Activated naive CD8-positive, alpha-beta T cell treated with anti-CD3 and anti-CD28 coated beads, Interleukin-2, amount 10 ng/mL, durations not matched to agents 7 days and 5 days (primary cell): ENCODE data around the gene CSAG1. TPM values are rescaled to one million over a fixed set of nuclear protein-coding genes. Genes with fewer than 3 reads are reported as not detected.
"Not testable (repeated sequence)": the region's sequence is repeated elsewhere in the genome, so short reads cannot be mapped to it uniquely, and the experiment has no call there.

Source experiments
- ATAC-seq: fragments of 150-1000 bp; cut with Tn5 transposase; one replicate; pipeline ENCODE4 v1.10.0; 2021; ENCODE audit warnings: low read depth, moderate library complexity
- POLR2A ChIA-PET: fragments of 350-600 bp; sonication (Branson Sonifier 250); formaldehyde crosslinking; loops from one replicate; lab custom pipeline; 2021; ENCODE audit warnings: antibody characterized with exemption; lab: Charles Lee
- DNase-seq: peaks from one replicate; pipeline ENCODE4 v3.0.0; 2021
- H3K27ac Mint-ChIP-seq: one replicate; pipeline ENCODE4 v1.8.0; 2022; ENCODE audit warnings: mild to moderate bottlenecking, mixed read lengths
- H3K27me3 Mint-ChIP-seq: one replicate; pipeline ENCODE4 v1.8.0; 2022; ENCODE audit warnings: mild to moderate bottlenecking, moderate library complexity, mixed read lengths
- H3K36me3 Mint-ChIP-seq: one replicate; pipeline ENCODE4 v1.8.0; 2021; ENCODE audit warnings: mild to moderate bottlenecking, mixed read lengths
- H3K4me1 Mint-ChIP-seq: one replicate; pipeline ENCODE4 v1.8.0; 2021; ENCODE audit warnings: mixed read lengths
- H3K4me3 Mint-ChIP-seq: one replicate; pipeline ENCODE4 v1.8.0; 2022; ENCODE audit warnings: mild to moderate bottlenecking, moderate library complexity, mixed read lengths
- H3K9me3 Mint-ChIP-seq: one replicate; pipeline ENCODE4 v1.8.0; 2021; ENCODE audit warnings: mixed read lengths
- total RNA-seq, 2 experiments: library from RNA; stranded (reverse); gene quantifications; one replicate each; pipeline ENCODE4 v1.2.3, GENCODE V29; 2021

Gene CSAG1
- not detected for total RNA-seq

GRCh38 chrX:152733261-152733975, at the start of gene CSAG1, which contains the start of gene MAGEA12:
Gene CSAG1, minus strand, starts transcription at chrX:152733721. Its CDS starts 1,261 bp downstream, at chrX:152732460.
Gene MAGEA12, plus strand, starts transcription at chrX:152733757. Its CDS starts 2,405 bp downstream, at chrX:152736162.
- Mint-ChIP-seq H3K36me3 (no peaks in the 10 kb centered on the region), H3K27me3 (peaks cover 6% of the 10 kb centered on the region), H3K4me1 (no peaks in the 10 kb centered on the region), H3K9me3 (no peaks in the 10 kb centered on the region), H3K27ac (no peak within 1 kb of the TSS), H3K4me3 (no peak within 1 kb of the TSS)
- DNase-seq (no peak), ATAC-seq (no peak)
- POLR2A ChIA-PET, result no interaction called here

- H3K9me3 Mint-ChIP-seq, H3K27me3 Mint-ChIP-seq, H3K36me3 Mint-ChIP-seq, ATAC-seq, H3K27ac Mint-ChIP-seq, H3K4me3 Mint-ChIP-seq, DNase-seq, POLR2A ChIA-PET, H3K4me1 Mint-ChIP-seq: not testable (repeated sequence)
Observed at GRCh38 chrX:152769549-152770289, 36.2 kb upstream of the CSAG1 start, which contains the start of gene MAGEA6. Gene MAGEA6, minus strand, starts transcription at chrX:152769689. Its CDS starts 2,039 bp downstream, at chrX:152767650.

- POLR2A ChIA-PET, ATAC-seq, H3K4me3 Mint-ChIP-seq, H3K9me3 Mint-ChIP-seq, H3K27me3 Mint-ChIP-seq, H3K4me1 Mint-ChIP-seq, H3K27ac Mint-ChIP-seq, H3K36me3 Mint-ChIP-seq, DNase-seq: not testable (repeated sequence)
Observed at GRCh38 chrX:152766562-152766961, 33.0 kb upstream of the CSAG1 start.

GRCh38 chrX:152761582-152761981, 28.1 kb upstream of the CSAG1 start:
- ATAC-seq, POLR2A ChIA-PET, DNase-seq, H3K27me3 Mint-ChIP-seq, H3K4me3 Mint-ChIP-seq, H3K4me1 Mint-ChIP-seq, H3K9me3 Mint-ChIP-seq, H3K36me3 Mint-ChIP-seq, H3K27ac Mint-ChIP-seq: not testable (repeated sequence)

- DNase-seq, ATAC-seq, H3K4me1 Mint-ChIP-seq, H3K27me3 Mint-ChIP-seq, POLR2A ChIA-PET, H3K4me3 Mint-ChIP-seq, H3K27ac Mint-ChIP-seq, H3K9me3 Mint-ChIP-seq, H3K36me3 Mint-ChIP-seq: not testable (repeated sequence)
Observed at GRCh38 chrX:152759544-152759943, 26.0 kb upstream of the CSAG1 start.

- ATAC-seq, DNase-seq, H3K4me3 Mint-ChIP-seq, H3K27me3 Mint-ChIP-seq, H3K36me3 Mint-ChIP-seq, H3K9me3 Mint-ChIP-seq, H3K27ac Mint-ChIP-seq, H3K4me1 Mint-ChIP-seq, POLR2A ChIA-PET: not testable (repeated sequence)
Observed at GRCh38 chrX:152758918-152759317, 25.4 kb upstream of the CSAG1 start, which contains the start of gene CSAG3. Gene CSAG3, plus strand, starts transcription at chrX:152759218.

- ATAC-seq, H3K4me1 Mint-ChIP-seq, POLR2A ChIA-PET, H3K27me3 Mint-ChIP-seq, H3K9me3 Mint-ChIP-seq, DNase-seq, H3K36me3 Mint-ChIP-seq, H3K4me3 Mint-ChIP-seq, H3K27ac Mint-ChIP-seq: not testable (repeated sequence)
Observed at GRCh38 chrX:152754871-152755270, 21.4 kb upstream of the CSAG1 start.

GRCh38 chrX:152753686-152754650, 20.4 kb upstream of the CSAG1 start, which contains the start of gene MAGEA2:
Gene MAGEA2, minus strand, starts transcription at chrX:152753842. Its CDS starts 2,479 bp downstream, at chrX:152751363.
- H3K9me3 Mint-ChIP-seq, DNase-seq, H3K4me3 Mint-ChIP-seq, H3K27ac Mint-ChIP-seq, POLR2A ChIA-PET, H3K27me3 Mint-ChIP-seq, ATAC-seq, H3K4me1 Mint-ChIP-seq, H3K36me3 Mint-ChIP-seq: not testable (repeated sequence)

GRCh38 chrX:152738560-152738959, 5.0 kb upstream of the CSAG1 start:
- POLR2A ChIA-PET, result no interaction called here
- Mint-ChIP-seq H3K9me3 (no peaks in the 10 kb centered on the region), H3K4me3 (no peak overlapping the region), H3K4me1 (no peaks in the 10 kb centered on the region), H3K27me3 (peaks cover 8% of the 10 kb centered on the region), H3K36me3 (no peaks in the 10 kb centered on the region), H3K27ac (no peak overlapping the region)
- ATAC-seq (no peak), DNase-seq (no peak)

- DNase-seq, H3K4me1 Mint-ChIP-seq, ATAC-seq, POLR2A ChIA-PET, H3K4me3 Mint-ChIP-seq, H3K9me3 Mint-ChIP-seq, H3K27me3 Mint-ChIP-seq, H3K27ac Mint-ChIP-seq, H3K36me3 Mint-ChIP-seq: not testable (repeated sequence)
Observed at GRCh38 chrX:152736528-152736927, 3.0 kb upstream of the CSAG1 start.

- Mint-ChIP-seq H3K27ac (no peak overlapping the region), H3K36me3 (no peaks in the 10 kb centered on the region), H3K4me3 (no peak overlapping the region), H3K9me3 (no peaks in the 10 kb centered on the region), H3K27me3 (peaks cover 6% of the 10 kb centered on the region), H3K4me1 (no peaks in the 10 kb centered on the region)
- POLR2A ChIA-PET, result no interaction called here
- DNase-seq (no peak), ATAC-seq (no peak)
Observed at GRCh38 chrX:152735860-152736511, 2.5 kb upstream of the CSAG1 start.

GRCh38 chrX:152735101-152735500, 1.6 kb upstream of the CSAG1 start:
- no peak for DNase-seq
- no peaks in the 10 kb centered on the region for H3K36me3 Mint-ChIP-seq
- ATAC-seq, result no peak
- POLR2A ChIA-PET, result no interaction called here
- H3K4me3 Mint-ChIP-seq, result no peak overlapping the region
- no peaks in the 10 kb centered on the region for H3K9me3 Mint-ChIP-seq
- no peak overlapping the region for H3K27ac Mint-ChIP-seq
- H3K27me3 Mint-ChIP-seq, result peaks cover 6% of the 10 kb centered on the region
- no peaks in the 10 kb centered on the region for H3K4me1 Mint-ChIP-seq
